BE2C (cell line): ENCODE results near the gene NRXN3.

Experiments used
- DNase-seq: peaks from one replicate; pipeline ENCODE4 v3.0.0-alpha.2; 2020
- H3K27me3 ChIP-seq: fragments of 250-450 bp; sonication (Bioruptor Pico); 2 replicates; pipeline ENCODE4 v1.5.1; 2020; ENCODE audit warnings: mild to moderate bottlenecking
- H3K36me3 ChIP-seq: fragments of 250-450 bp; sonication (Bioruptor Pico); 2 replicates; pipeline ENCODE4 v1.5.1; 2020; ENCODE audit warnings: mild to moderate bottlenecking
- H3K4me1 ChIP-seq: fragments of 250-450 bp; sonication (Bioruptor Pico); 2 replicates; pipeline ENCODE4 v1.5.1; 2020
- H3K4me3 ChIP-seq: 2 replicates; pipeline ENCODE4 v1.5.1; 2011; ENCODE audit warnings: low read depth, low read length
- H3K9me3 ChIP-seq: fragments of 250-450 bp; sonication (Bioruptor Pico); 2 replicates; pipeline ENCODE4 v1.5.1; 2020
- TF ChIP-seq, protein P1 (sequence below): IDR thresholded peaks from 2 replicates; pipeline ENCODE4 v1.5.1; 2012; ENCODE audit warnings: mild to moderate bottlenecking, low read depth, low read length

The NRXN3 gene

DNA sequence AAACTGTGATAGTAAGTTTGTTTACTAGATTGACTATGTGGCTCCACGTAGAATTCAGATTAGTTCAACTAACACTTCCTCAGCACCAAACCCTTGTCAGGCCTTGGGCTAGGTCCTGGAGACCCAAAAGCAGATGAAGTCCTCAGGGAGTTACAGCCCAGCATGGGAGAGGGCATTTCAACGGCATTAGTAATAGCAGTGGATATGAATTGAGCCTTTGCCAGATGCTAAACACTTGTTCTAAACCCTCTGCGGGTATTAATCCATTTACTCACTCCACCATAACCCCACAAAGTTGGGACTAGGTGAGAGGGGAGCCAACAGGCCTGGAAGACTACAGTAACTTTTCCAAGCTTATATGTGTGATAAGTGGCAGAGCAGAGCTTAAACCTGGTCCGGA, 1326.5 kb downstream of the NRXN3 start:
- H3K9me3 ChIP-seq = no peaks in the 10 kb centered on the region
- TF ChIP-seq, protein P1, sequence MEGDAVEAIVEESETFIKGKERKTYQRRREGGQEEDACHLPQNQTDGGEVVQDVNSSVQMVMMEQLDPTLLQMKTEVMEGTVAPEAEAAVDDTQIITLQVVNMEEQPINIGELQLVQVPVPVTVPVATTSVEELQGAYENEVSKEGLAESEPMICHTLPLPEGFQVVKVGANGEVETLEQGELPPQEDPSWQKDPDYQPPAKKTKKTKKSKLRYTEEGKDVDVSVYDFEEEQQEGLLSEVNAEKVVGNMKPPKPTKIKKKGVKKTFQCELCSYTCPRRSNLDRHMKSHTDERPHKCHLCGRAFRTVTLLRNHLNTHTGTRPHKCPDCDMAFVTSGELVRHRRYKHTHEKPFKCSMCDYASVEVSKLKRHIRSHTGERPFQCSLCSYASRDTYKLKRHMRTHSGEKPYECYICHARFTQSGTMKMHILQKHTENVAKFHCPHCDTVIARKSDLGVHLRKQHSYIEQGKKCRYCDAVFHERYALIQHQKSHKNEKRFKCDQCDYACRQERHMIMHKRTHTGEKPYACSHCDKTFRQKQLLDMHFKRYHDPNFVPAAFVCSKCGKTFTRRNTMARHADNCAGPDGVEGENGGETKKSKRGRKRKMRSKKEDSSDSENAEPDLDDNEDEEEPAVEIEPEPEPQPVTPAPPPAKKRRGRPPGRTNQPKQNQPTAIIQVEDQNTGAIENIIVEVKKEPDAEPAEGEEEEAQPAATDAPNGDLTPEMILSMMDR = no peak
- no peak for DNase-seq

DNA sequence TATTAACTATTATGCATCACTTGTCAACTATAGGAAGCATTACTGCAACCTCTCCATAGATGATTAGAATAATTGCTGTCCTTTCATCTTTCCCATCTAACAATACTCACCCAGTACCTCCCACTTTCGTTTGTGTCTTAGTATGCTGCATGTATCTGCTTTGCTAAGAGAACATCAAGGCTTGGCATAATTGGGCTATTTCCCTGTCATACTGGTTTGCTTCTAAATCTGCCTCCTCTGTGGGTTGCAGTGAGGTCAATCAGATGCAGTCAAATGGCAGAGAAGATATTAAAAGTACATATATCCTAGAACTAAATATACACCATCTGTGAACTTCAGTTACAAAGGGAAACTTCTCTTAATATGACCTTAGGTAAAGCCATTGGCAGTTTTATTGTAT, 1330.3 kb downstream of the NRXN3 start:
- TF ChIP-seq, protein P1 = no peak
- no peaks in the 10 kb centered on the region for H3K36me3 ChIP-seq
- no peaks in the 10 kb centered on the region for H3K4me1 ChIP-seq
- DNase-seq = no peak
- H3K4me3 ChIP-seq = no peak overlapping the region
- no peaks in the 10 kb centered on the region for H3K27me3 ChIP-seq
- no peaks in the 10 kb centered on the region for H3K9me3 ChIP-seq

More for the DNA sequence above, 1326.5 kb downstream of the NRXN3 start:
- Histone ChIP-seq H3K4me3 (no peak overlapping the region), H3K36me3 (no peaks in the 10 kb centered on the region), H3K4me1 (no peaks in the 10 kb centered on the region), H3K27me3 (no peaks in the 10 kb centered on the region)

DNA sequence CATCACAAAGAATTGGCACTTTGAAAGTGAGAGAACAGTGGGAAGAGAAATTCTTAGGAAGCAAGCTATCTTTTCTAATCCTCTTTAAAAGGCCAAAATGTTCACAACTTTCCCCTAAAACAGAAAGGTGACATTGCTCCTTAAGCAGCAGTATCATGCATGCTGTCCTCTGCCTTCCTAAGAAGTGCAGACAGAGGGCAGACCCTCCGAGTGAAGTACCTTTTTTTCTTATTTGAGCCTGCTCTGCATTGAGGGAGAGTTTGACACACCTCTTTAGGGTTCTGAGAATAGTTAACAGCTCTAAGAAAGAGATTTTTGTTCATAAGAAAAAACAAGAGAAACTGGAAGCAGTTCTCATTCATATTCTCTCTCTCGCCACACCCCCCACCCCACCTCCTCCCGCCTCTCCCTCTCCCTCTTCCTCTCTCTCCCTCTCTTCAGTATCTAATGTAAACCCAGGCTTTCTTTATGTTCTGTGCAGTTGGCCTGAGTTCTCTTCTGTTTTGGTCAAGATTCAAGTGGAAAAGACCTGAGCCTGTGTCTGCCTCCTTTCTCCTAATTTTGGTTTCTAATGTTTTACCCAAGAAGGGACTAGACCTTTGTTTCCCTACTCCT, 1332.1 kb downstream of the NRXN3 start:
- Histone ChIP-seq H3K36me3 (no peaks in the 10 kb centered on the region), H3K27me3 (no peaks in the 10 kb centered on the region), H3K4me1 (no peaks in the 10 kb centered on the region), H3K4me3 (no peak overlapping the region), H3K9me3 (no peaks in the 10 kb centered on the region)
- TF ChIP-seq, protein P1 = no peak
- no peak for DNase-seq

DNA sequence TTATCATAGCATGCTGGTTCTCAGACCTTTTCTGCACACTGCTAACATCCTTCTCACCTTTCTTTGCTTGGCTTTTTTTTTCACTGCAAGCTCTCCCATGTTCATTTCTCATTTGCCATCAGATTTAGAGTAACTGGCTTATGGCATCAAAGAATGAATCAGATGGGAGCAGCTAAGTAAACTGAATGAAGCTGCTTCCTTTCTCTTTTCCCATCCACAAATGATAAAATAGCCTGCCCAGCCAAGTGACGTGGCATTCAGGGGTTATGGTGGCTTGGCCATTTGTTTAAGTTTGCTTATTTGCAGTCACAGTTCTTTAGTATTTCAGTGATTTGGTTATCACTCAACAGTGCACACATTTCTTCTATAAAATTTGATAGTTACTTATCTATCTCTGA, 1332.6 kb downstream of the NRXN3 start:
- no peak for DNase-seq
- TF ChIP-seq, protein P1 = no peak
- no peaks in the 10 kb centered on the region for H3K36me3 ChIP-seq
- no peak overlapping the region for H3K4me3 ChIP-seq
- H3K27me3 ChIP-seq = no peaks in the 10 kb centered on the region
- no peaks in the 10 kb centered on the region for H3K4me1 ChIP-seq
- H3K9me3 ChIP-seq = no peaks in the 10 kb centered on the region

DNA sequence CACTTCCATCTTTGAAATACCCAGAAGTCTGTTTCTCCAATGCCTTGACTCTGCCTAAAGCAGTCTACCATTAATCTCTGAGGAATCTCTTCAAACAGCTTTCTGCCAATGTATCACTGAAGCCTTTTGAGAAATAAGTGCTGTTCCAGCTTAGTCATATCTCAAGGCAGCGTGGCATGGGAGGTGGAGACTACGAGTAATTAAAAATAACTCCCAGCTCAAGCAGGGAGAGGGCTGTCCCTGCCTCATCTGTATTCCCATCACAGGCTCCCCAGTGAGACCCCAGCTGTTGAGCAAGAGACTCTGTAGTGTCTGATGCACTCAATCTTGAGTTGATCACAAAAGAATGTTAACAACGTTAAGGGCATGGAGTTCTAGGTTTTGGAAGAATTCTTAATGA, 1340.5 kb downstream of the NRXN3 start:
- Histone ChIP-seq H3K9me3 (no peaks in the 10 kb centered on the region), H3K36me3 (no peaks in the 10 kb centered on the region), H3K4me1 (no peaks in the 10 kb centered on the region), H3K27me3 (no peaks in the 10 kb centered on the region), H3K4me3 (no peak overlapping the region)
- DNase-seq = no peak
- TF ChIP-seq, protein P1 = no peak

DNA sequence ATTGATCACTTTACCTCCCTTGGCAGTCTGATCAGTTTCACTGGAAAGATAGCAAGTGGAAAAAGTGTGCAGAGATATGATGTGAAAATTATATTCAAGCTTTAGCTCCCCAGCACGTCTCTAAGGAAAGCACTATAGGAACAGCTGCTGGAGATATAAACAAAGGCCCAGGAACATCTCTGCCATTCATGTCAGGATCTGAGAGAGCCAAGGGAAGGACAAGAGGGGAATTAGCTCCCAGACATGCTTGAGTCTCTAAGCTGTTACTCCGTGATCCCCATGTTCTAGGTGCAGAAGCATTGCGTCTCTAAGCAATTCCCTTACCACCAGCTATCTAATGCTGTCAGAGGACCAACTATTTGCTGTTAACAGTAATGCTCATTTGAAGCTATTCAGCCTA, 1341.0 kb downstream of the NRXN3 start:
- Histone ChIP-seq H3K4me3 (no peak overlapping the region), H3K36me3 (no peaks in the 10 kb centered on the region), H3K9me3 (no peaks in the 10 kb centered on the region), H3K27me3 (no peaks in the 10 kb centered on the region), H3K4me1 (no peaks in the 10 kb centered on the region)
- TF ChIP-seq, protein P1 = no peak
- DNase-seq = no peak
